LNCAP (cell line): Measurements from ENCODE around the gene BAZ2B.

Experiments
- CTCF ChIP-seq: fragments of 450-650 bp; IDR thresholded peaks from 2 replicates; pipeline ENCODE4 v1.5.1; 2017; ENCODE audit warnings: mild to moderate bottlenecking

Gene BAZ2B

GRCh38 chr2:159546039-159546438 lies 70.3 kb downstream of the BAZ2B start:
- no peak for TF ChIP-seq CTCF

- TF ChIP-seq CTCF: no peak
Measured at GRCh38 chr2:159545085-159545484, 71.3 kb downstream of the BAZ2B start.

- TF ChIP-seq CTCF: no peak
Measured at GRCh38 chr2:159542101-159542500, 74.2 kb downstream of the BAZ2B start.

GRCh38 chr2:159539701-159540100 lies 76.6 kb downstream of the BAZ2B start:
- TF ChIP-seq CTCF: no peak

- TF ChIP-seq CTCF: no peak
Measured at GRCh38 chr2:159538801-159539200, 77.5 kb downstream of the BAZ2B start.

GRCh38 chr2:159531475-159531874 lies 84.9 kb downstream of the BAZ2B start:
- no peak for TF ChIP-seq CTCF

- TF ChIP-seq CTCF: no peak
Measured at GRCh38 chr2:159526433-159526832, 89.9 kb downstream of the BAZ2B start.

GRCh38 chr2:159525012-159525411 lies 91.3 kb downstream of the BAZ2B start:
- no peak for TF ChIP-seq CTCF
